ENCODE results near the gene ATP8B1. TPM values are rescaled to one million over a fixed set of nuclear protein-coding genes. Genes with fewer than 3 reads are reported as not detected.

ATP8B1 gene
- total RNA-seq, 2 experiments from 2014 or later = 0.25 TPM; not detected in 1

GRCh38 chr18:57794951-57795728 lies 8.0 kb downstream of the ATP8B1 start:
- no peak overlapping the region for H3K4me3 Mint-ChIP-seq
- POLR2A ChIA-PET = no interaction called here
- ATAC-seq (ENCODE audit: low read depth) (no peak), DNase-seq (no peak)
- no peak overlapping the region for H3K27ac Mint-ChIP-seq
- peaks cover 4% of the 10 kb centered on the region for H3K4me1 Mint-ChIP-seq
- no peaks in the 10 kb centered on the region for H3K36me3 Mint-ChIP-seq
- no peaks in the 10 kb centered on the region for H3K9me3 Mint-ChIP-seq
- peaks cover 34% of the 10 kb centered on the region for H3K27me3 Mint-ChIP-seq

DNA sequence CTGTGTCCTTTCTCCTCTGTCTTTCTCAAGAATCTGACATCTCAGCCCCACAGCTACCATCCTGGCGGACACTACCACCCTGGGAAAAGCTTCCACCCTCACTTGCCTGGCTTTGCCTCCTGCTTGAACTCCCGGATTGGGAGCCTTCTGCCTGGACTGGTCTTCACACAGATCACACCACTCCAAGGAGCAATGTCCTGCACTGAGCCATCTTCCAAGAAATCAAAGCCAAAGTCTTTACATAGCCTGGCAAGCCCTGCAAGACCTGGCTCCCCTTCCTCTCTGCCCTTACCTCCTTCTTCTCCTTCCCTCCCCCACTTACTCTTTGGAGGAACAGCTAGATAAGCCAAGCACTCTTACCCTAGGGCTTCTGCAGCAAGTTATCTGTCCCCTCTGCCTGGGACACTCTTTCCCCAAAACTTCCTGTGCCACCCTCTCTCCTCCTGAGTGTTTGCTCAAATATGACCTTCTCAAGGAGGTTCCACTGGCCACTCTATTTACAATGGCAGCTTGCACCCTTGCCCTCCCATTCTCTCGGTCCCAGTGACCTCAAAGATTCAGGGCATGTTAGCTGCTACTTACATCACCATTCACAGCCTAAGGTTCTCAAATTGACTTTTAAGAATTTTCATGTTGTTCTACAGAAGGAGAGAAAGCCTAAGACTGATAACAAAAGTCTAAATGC lies 9.7 kb downstream of the ATP8B1 start:
- Mint-ChIP-seq H3K9me3 (no peaks in the 10 kb centered on the region), H3K4me1 (peaks cover 4% of the 10 kb centered on the region), H3K36me3 (no peaks in the 10 kb centered on the region), H3K27me3 (peaks cover 25% of the 10 kb centered on the region), H3K4me3 (no peak overlapping the region), H3K27ac (no peak overlapping the region)
- no peak for ATAC-seq (ENCODE audit: low read depth)
- POLR2A ChIA-PET = no interaction called here
- DNase-seq = no peak

DNA sequence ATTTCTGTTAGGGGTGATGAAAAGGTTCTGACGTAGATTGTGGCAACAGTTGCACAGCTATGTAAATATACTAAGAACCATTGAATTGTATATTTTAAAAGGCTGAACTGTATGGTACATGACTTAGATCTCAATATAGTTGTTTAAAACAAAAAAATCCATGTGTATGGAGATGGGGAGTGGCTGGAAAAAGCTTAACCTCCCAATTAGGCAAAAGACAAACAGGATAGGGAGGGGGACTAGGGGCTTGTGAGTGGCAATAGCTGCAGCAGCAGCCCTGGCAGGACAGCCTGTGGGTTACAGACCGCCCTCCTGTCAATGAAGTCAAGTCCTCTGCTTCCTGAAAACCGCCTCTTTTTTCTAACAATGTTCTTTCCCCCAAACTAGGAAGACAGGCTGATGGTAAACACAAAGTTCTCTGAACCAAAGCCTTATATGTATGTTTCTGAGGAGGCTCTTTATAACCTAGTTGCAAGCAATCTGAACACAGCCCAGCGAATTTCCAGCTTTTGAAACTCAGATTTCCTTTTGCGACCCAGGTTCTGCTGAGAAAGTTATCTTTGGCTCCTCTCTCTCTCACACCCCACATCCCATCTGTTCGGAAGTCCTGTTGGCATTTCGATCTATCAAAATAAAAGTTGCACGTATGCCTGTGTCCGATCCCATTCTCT lies 10.3 kb downstream of the ATP8B1 start:
- H3K4me3 Mint-ChIP-seq = no peak overlapping the region
- ATAC-seq (ENCODE audit: low read depth) = no peak
- no peaks in the 10 kb centered on the region for H3K36me3 Mint-ChIP-seq
- peaks cover 21% of the 10 kb centered on the region for H3K27me3 Mint-ChIP-seq
- POLR2A ChIA-PET = no interaction called here
- no peaks in the 10 kb centered on the region for H3K9me3 Mint-ChIP-seq
- no peak overlapping the region for H3K27ac Mint-ChIP-seq
- no peaks in the 10 kb centered on the region for H3K4me1 Mint-ChIP-seq
- DNase-seq = no peak

DNA sequence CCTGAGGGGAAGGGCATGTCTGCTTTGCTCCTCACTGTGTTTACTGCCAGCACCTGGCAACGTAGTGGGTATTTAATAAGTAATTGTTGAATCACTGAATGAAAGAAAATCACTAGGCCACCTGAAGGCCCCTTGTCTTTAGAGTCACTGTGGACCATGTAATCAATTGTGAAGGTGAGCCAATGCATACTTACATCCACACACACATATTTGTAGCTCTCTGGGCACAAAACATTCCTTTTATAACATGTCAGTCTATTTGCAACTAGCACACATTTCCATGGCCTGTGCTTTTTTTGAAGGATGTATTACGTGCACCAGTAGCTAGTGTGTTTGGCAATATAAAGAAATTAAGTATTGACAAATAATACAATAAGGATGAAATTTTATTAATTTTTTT lies 11.2 kb downstream of the ATP8B1 start:
- no peak overlapping the region for H3K4me3 Mint-ChIP-seq
- H3K27me3 Mint-ChIP-seq = peaks cover 16% of the 10 kb centered on the region
- no peak overlapping the region for H3K27ac Mint-ChIP-seq
- H3K36me3 Mint-ChIP-seq = no peaks in the 10 kb centered on the region
- no peaks in the 10 kb centered on the region for H3K4me1 Mint-ChIP-seq
- DNase-seq (no peak), ATAC-seq (ENCODE audit: low read depth) (no peak)
- POLR2A ChIA-PET = no interaction called here
- no peaks in the 10 kb centered on the region for H3K9me3 Mint-ChIP-seq

- POLR2A ChIA-PET = no interaction called here
- no peaks in the 10 kb centered on the region for H3K4me1 Mint-ChIP-seq
- no peaks in the 10 kb centered on the region for H3K36me3 Mint-ChIP-seq
- H3K9me3 Mint-ChIP-seq = no peaks in the 10 kb centered on the region
- no peak overlapping the region for H3K4me3 Mint-ChIP-seq
- no peak for ATAC-seq (ENCODE audit: low read depth)
- no peak overlapping the region for H3K27ac Mint-ChIP-seq
- H3K27me3 Mint-ChIP-seq = peaks cover 12% of the 10 kb centered on the region
- no peak for DNase-seq
Observed at GRCh38 chr18:57791192-57791591, 11.9 kb downstream of the ATP8B1 start.

GRCh38 chr18:57790316-57790715 lies 12.8 kb downstream of the ATP8B1 start:
- H3K27me3 Mint-ChIP-seq = peaks cover 12% of the 10 kb centered on the region
- ATAC-seq (ENCODE audit: low read depth) (no peak), DNase-seq (no peak)
- no peaks in the 10 kb centered on the region for H3K36me3 Mint-ChIP-seq
- no peak overlapping the region for H3K4me3 Mint-ChIP-seq
- no peaks in the 10 kb centered on the region for H3K4me1 Mint-ChIP-seq
- no peak overlapping the region for H3K27ac Mint-ChIP-seq
- POLR2A ChIA-PET = no interaction called here
- no peaks in the 10 kb centered on the region for H3K9me3 Mint-ChIP-seq

GRCh38 chr18:57789759-57790158 lies 13.4 kb downstream of the ATP8B1 start:
- H3K36me3 Mint-ChIP-seq = no peaks in the 10 kb centered on the region
- no peaks in the 10 kb centered on the region for H3K9me3 Mint-ChIP-seq
- peaks cover 12% of the 10 kb centered on the region for H3K27me3 Mint-ChIP-seq
- H3K4me1 Mint-ChIP-seq = no peaks in the 10 kb centered on the region
- DNase-seq (no peak), ATAC-seq (ENCODE audit: low read depth) (no peak)
- H3K4me3 Mint-ChIP-seq = no peak overlapping the region
- H3K27ac Mint-ChIP-seq = no peak overlapping the region
- POLR2A ChIA-PET = no interaction called here

- POLR2A ChIA-PET = no interaction called here
- no peak overlapping the region for H3K27ac Mint-ChIP-seq
- H3K27me3 Mint-ChIP-seq = peaks cover 12% of the 10 kb centered on the region
- H3K4me1 Mint-ChIP-seq = peaks cover 2% of the 10 kb centered on the region
- H3K9me3 Mint-ChIP-seq = no peaks in the 10 kb centered on the region
- H3K4me3 Mint-ChIP-seq = no peak overlapping the region
- DNase-seq (no peak), ATAC-seq (ENCODE audit: low read depth) (no peak)
- H3K36me3 Mint-ChIP-seq = no peaks in the 10 kb centered on the region
Observed at GRCh38 chr18:57789090-57789489, 14.0 kb downstream of the ATP8B1 start.

DNA sequence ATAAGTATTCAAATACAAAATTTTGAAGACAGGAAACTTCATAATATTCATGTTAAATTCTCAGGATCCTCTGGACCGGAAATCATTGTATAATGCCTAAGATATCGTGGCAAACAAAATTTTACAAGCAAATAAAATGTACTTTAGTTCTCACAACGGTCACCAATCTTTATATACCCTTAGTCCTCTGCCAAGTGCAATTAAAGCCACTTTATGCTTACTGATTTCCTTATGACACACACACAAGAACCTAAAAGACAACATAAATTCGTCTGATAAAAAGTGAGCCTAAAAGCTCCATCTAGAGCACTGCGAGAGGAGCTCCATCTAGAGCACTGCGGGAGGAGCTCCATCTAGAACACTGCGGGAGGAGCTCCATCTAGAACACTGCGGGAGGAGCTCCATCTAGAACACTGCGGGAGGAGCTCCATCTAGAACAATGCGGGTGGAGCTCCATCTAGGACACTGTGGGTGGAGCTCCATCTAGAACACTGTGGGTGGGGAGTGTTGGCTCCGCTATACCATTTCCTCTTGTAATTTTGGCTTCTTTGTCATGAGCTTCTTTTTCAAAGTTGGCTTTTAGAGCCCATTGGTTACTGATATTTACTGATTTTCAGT lies 15.9 kb downstream of the ATP8B1 start:
- no peak for DNase-seq
- Mint-ChIP-seq H3K9me3 (no peaks in the 10 kb centered on the region), H3K36me3 (no peaks in the 10 kb centered on the region), H3K27ac (no peak overlapping the region), H3K4me1 (peaks cover 2% of the 10 kb centered on the region), H3K4me3 (no peak overlapping the region), H3K27me3 (no peaks in the 10 kb centered on the region)
- POLR2A ChIA-PET = no interaction called here
- ATAC-seq (ENCODE audit: low read depth) = no peak

DNA sequence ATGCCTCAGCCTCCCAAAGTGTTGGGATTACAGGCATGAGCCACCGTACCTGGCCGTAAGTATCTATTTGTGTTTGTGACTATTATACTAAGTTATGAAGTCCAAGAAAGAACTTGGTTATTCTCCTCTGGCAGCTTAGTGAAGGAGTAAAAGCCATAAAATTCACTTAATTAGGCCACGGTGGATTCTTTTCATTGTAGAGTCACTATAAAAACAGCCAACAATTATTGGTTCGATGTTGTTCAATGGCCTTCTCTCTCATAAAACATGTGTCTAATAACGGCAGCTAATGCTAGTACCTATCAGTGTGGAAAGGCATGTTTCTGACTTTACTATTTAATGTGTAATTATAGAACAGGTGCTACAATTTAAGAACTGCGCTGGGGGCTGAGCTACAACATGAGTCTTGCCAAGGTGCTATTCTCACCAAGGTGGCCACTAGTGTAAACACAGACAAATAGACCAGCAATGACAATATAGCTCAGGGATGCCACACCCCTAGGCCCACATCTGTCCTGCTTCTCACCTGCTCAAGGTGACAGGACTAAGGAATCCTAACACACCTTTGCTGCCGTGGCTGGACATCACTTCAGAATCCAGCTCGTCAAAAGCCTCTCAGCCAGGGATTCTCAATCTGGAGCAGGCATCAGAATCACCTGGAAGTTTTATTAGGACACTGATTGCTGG lies 17.2 kb downstream of the ATP8B1 start:
- Mint-ChIP-seq H3K27ac (no peak overlapping the region), H3K9me3 (no peaks in the 10 kb centered on the region), H3K4me1 (peaks cover 2% of the 10 kb centered on the region), H3K27me3 (no peaks in the 10 kb centered on the region), H3K36me3 (no peaks in the 10 kb centered on the region), H3K4me3 (no peak overlapping the region)
- POLR2A ChIA-PET = no interaction called here
- ATAC-seq (ENCODE audit: low read depth) = no peak
- DNase-seq = no peak

- DNase-seq (no peak), ATAC-seq (ENCODE audit: low read depth) (no peak)
- H3K27ac Mint-ChIP-seq = no peak overlapping the region
- no peaks in the 10 kb centered on the region for H3K36me3 Mint-ChIP-seq
- peaks cover 8% of the 10 kb centered on the region for H3K4me1 Mint-ChIP-seq
- no peaks in the 10 kb centered on the region for H3K27me3 Mint-ChIP-seq
- H3K4me3 Mint-ChIP-seq = no peak overlapping the region
- POLR2A ChIA-PET = no interaction called here
- H3K9me3 Mint-ChIP-seq = no peaks in the 10 kb centered on the region
Observed at GRCh38 chr18:57784801-57785114, 18.4 kb downstream of the ATP8B1 start.

GRCh38 chr18:57784034-57784800 lies 18.9 kb downstream of the ATP8B1 start:
- ATAC-seq (ENCODE audit: low read depth) (no peak), DNase-seq (no peak)
- Mint-ChIP-seq H3K27me3 (no peaks in the 10 kb centered on the region), H3K36me3 (no peaks in the 10 kb centered on the region), H3K4me3 (no peak overlapping the region), H3K9me3 (no peaks in the 10 kb centered on the region), H3K27ac (no peak overlapping the region), H3K4me1 (peaks cover 8% of the 10 kb centered on the region)
- POLR2A ChIA-PET = no interaction called here

GRCh38 chr18:57782049-57782448 lies 21.1 kb downstream of the ATP8B1 start:
- Mint-ChIP-seq H3K27me3 (no peaks in the 10 kb centered on the region), H3K27ac (no peak overlapping the region), H3K9me3 (no peaks in the 10 kb centered on the region), H3K36me3 (no peaks in the 10 kb centered on the region), H3K4me3 (no peak overlapping the region), H3K4me1 (peaks cover 8% of the 10 kb centered on the region)
- ATAC-seq (ENCODE audit: low read depth) (no peak), DNase-seq (no peak)
- POLR2A ChIA-PET = no interaction called here

Measured in activated naive CD8-positive, alpha-beta T cell treated with anti-CD3 and anti-CD28 coated beads, Interleukin-2, amount 10 ng/mL, durations not matched to agents 7 days and 5 days (primary cell).